Measurements from ENCODE around the gene CLCA1. TPM values are rescaled to one million over a fixed set of nuclear protein-coding genes. Genes with fewer than 3 reads are reported as not detected.
A peak's percentile ranks its signal among the peaks of the same experiment; 100 is the strongest.
"Not testable (repeated sequence)": the region's sequence is repeated elsewhere in the genome, so short reads cannot be mapped to it uniquely, and the experiment has no call there.

The CLCA1 gene
- total RNA-seq, 1 donor from 2014 or later = not detected

- no peak for DNase-seq (ENCODE audit: low spot score)
- Mint-ChIP-seq H3K4me3 (ENCODE audit: unreplicated experiment) (no peak overlapping the region), H3K27me3 (ENCODE audit: low read depth) (no peaks in the 10 kb centered on the region), H3K27ac (ENCODE audit: unreplicated experiment) (no peak overlapping the region), H3K36me3 (ENCODE audit: low read depth) (no peaks in the 10 kb centered on the region), H3K4me1 (ENCODE audit: low read depth) (peaks cover 18% of the 10 kb centered on the region), H3K9me3 (ENCODE audit: low read depth) (no peaks in the 10 kb centered on the region)
- TF ChIP-seq CTCF (IDR thresholded peaks at IDR 0.05) = no peak
Observed at GRCh38 chr1:86500714-86501113, 32.0 kb downstream of the CLCA1 start.

GRCh38 chr1:86502125-86502646 is 33.5 kb downstream of the CLCA1 start:
- not testable (repeated sequence) for H3K27me3 Mint-ChIP-seq (ENCODE audit: low read depth); H3K27ac Mint-ChIP-seq (ENCODE audit: unreplicated experiment); H3K9me3 Mint-ChIP-seq (ENCODE audit: low read depth); DNase-seq (ENCODE audit: low spot score); H3K36me3 Mint-ChIP-seq (ENCODE audit: low read depth)
- H3K4me1 Mint-ChIP-seq (ENCODE audit: low read depth) = peaks cover 18% of the 10 kb centered on the region
- TF ChIP-seq CTCF (IDR thresholded peaks at IDR 0.05) = peak; percentile 71
- peak overlapping the region; percentile 16 for H3K4me3 Mint-ChIP-seq (ENCODE audit: unreplicated experiment)

- H3K27me3 Mint-ChIP-seq (ENCODE audit: low read depth) = no peaks in the 10 kb centered on the region
- no peak for TF ChIP-seq CTCF (IDR thresholded peaks at IDR 0.05)
- H3K4me3 Mint-ChIP-seq (ENCODE audit: unreplicated experiment) = no peak overlapping the region
- no peaks in the 10 kb centered on the region for H3K9me3 Mint-ChIP-seq (ENCODE audit: low read depth)
- no peak for DNase-seq (ENCODE audit: low spot score)
- H3K36me3 Mint-ChIP-seq (ENCODE audit: low read depth) = no peaks in the 10 kb centered on the region
- no peak overlapping the region for H3K27ac Mint-ChIP-seq (ENCODE audit: unreplicated experiment)
- H3K4me1 Mint-ChIP-seq (ENCODE audit: low read depth) = peaks cover 18% of the 10 kb centered on the region
Observed at GRCh38 chr1:86502721-86503405, 34.1 kb downstream of the CLCA1 start.

GRCh38 chr1:86503406-86504136 is 34.8 kb downstream of the CLCA1 start:
- H3K4me1 Mint-ChIP-seq (ENCODE audit: low read depth) = peaks cover 18% of the 10 kb centered on the region
- DNase-seq (ENCODE audit: low spot score) = no peak
- no peaks in the 10 kb centered on the region for H3K27me3 Mint-ChIP-seq (ENCODE audit: low read depth)
- peak overlapping the region; percentile 66 for H3K4me3 Mint-ChIP-seq (ENCODE audit: unreplicated experiment)
- no peak overlapping the region for H3K27ac Mint-ChIP-seq (ENCODE audit: unreplicated experiment)
- TF ChIP-seq CTCF (IDR thresholded peaks at IDR 0.05) = no peak
- H3K36me3 Mint-ChIP-seq (ENCODE audit: low read depth) = no peaks in the 10 kb centered on the region
- H3K9me3 Mint-ChIP-seq (ENCODE audit: low read depth) = no peaks in the 10 kb centered on the region

- H3K9me3 Mint-ChIP-seq (ENCODE audit: low read depth) = no peaks in the 10 kb centered on the region
- DNase-seq (ENCODE audit: low spot score) = no peak
Observed at GRCh38 chr1:86504137-86504479, 35.4 kb downstream of the CLCA1 start.

More at GRCh38 chr1:86504137-86504479, 35.4 kb downstream of the CLCA1 start:
- no peak for TF ChIP-seq CTCF (IDR thresholded peaks at IDR 0.05)
- Mint-ChIP-seq H3K4me3 (ENCODE audit: unreplicated experiment) (no peak overlapping the region), H3K4me1 (ENCODE audit: low read depth) (peaks cover 18% of the 10 kb centered on the region), H3K36me3 (ENCODE audit: low read depth) (no peaks in the 10 kb centered on the region), H3K27ac (ENCODE audit: unreplicated experiment) (no peak overlapping the region), H3K27me3 (ENCODE audit: low read depth) (no peaks in the 10 kb centered on the region)

All from chondrocyte (in vitro differentiated cells).